Caco-2 (cell line): Measurements from ENCODE around the gene MT1B. TPM values are rescaled to one million over a fixed set of nuclear protein-coding genes. Genes with fewer than 3 reads are reported as not detected.

ENCODE experiments used
- BruUV-seq: library from RNA; stranded (reverse); fragments of 400-500 nt; replicated peaks from 2 replicates; lab custom pipeline; 2021; lab: Mats Ljungman, UMichigan
- CTCF ChIA-PET: fragments of 300-600 bp; sonication (Branson Sonifier 250); formaldehyde crosslinking; loops from one replicate; lab custom pipeline; 2022; ENCODE audit warnings: antibody characterized with exemption; lab: Charles Lee
- POLR2A ChIA-PET: fragments of 300-600 bp; sonication (Branson Sonifier 250); formaldehyde crosslinking; loops from one replicate; lab custom pipeline; 2022; ENCODE audit warnings: antibody characterized with exemption; lab: Charles Lee
- DNase-seq, 2 experiments: peaks; one replicate each; pipeline versions ENCODE4 v3.0.0 to v3.0.0-alpha.2; 2020 to 2022
- H3K27me3 ChIP-seq: replicated peaks from 2 replicates; pipeline ENCODE4 v1.6.0; 2011; ENCODE audit warnings: low read length; ENCODE audit not compliant: control insufficient read depth, insufficient read depth
- H3K36me3 ChIP-seq: 2 replicates; pipeline ENCODE4 v1.5.1; 2011; ENCODE audit warnings: low read length; ENCODE audit not compliant: control insufficient read depth, insufficient read depth
- H3K4me1 ChIP-seq: fragments of 250-450 bp; sonication (Bioruptor Pico); 2 replicates; pipeline ENCODE4 v1.5.1; 2020; ENCODE audit warnings: mild to moderate bottlenecking
- H3K4me3 ChIP-seq: 2 replicates; pipeline ENCODE4 v1.5.1; 2011; ENCODE audit warnings: low read depth, mild to moderate bottlenecking, control low read depth, low read length
- H3K9me3 ChIP-seq: fragments of 250-450 bp; sonication (Bioruptor Pico); 2 replicates; pipeline ENCODE4 v1.5.1; 2020; ENCODE audit warnings: mild to moderate bottlenecking, moderate library complexity
- H3K27ac Mint-ChIP-seq: one replicate; pipeline ENCODE4 v1.8.0; 2022; ENCODE audit warnings: mixed read lengths; ENCODE audit not compliant: unreplicated experiment
- H3K27me3 Mint-ChIP-seq: one replicate; pipeline ENCODE4 v1.8.0; 2022; ENCODE audit warnings: mixed read lengths; ENCODE audit not compliant: insufficient read depth, unreplicated experiment
- H3K36me3 Mint-ChIP-seq: one replicate; pipeline ENCODE4 v1.8.0; 2022; ENCODE audit warnings: mild to moderate bottlenecking, mixed read lengths; ENCODE audit not compliant: insufficient read depth, unreplicated experiment
- H3K4me1 Mint-ChIP-seq: one replicate; pipeline ENCODE4 v1.8.0; 2022; ENCODE audit warnings: low read depth, mixed read lengths; ENCODE audit not compliant: unreplicated experiment
- H3K4me3 Mint-ChIP-seq: one replicate; pipeline ENCODE4 v1.8.0; 2022; ENCODE audit warnings: mild to moderate bottlenecking, moderate library complexity, mixed read lengths; ENCODE audit not compliant: unreplicated experiment
- H3K9me3 Mint-ChIP-seq: one replicate; pipeline ENCODE4 v1.8.0; 2022; ENCODE audit warnings: mixed read lengths; ENCODE audit not compliant: unreplicated experiment
- CTCF ChIP-seq, 2 experiments: fragments of 200-600 bp in 1 of 2; IDR thresholded peaks; 1 replicate in 1 of 2; 2 replicates in 1 of 2; pipeline versions ENCODE4 v1.5.1 to v1.8.0; 2011 to 2022; ENCODE audit warnings: antibody characterized with exemption in 1 of 2, control low read depth in 1 of 2, inconsistent platforms in 1 of 2, low read depth in 1 of 2, low read length in 1 of 2, mild to moderate bottlenecking in 1 of 2, moderate library complexity in 1 of 2; ENCODE audit not compliant: insufficient read depth in 1 of 2, severe bottlenecking in 1 of 2, unreplicated experiment in 1 of 2
- intact Hi-C: fragments of 100-400 bp; cut with micrococcal nuclease; formaldehyde crosslinking; loops from one replicate; pipeline ENCODE4 v1.10.0; 2022; ENCODE audit not compliant: unreplicated experiment
- total RNA-seq: library from RNA; stranded (reverse); gene quantifications from 2 replicates; pipeline ENCODE4 v1.2.3, GENCODE V29; 2022

Gene MT1B
- total RNA-seq, 1 experiment from 2014 or later: not detected

GRCh38 chr16:56679818-56680217 is 28.1 kb downstream of the MT1B start:
- BruUV-seq: no TSS peak
- ChIA-PET CTCF (no interaction called here), POLR2A (no interaction called here)
- no peak overlapping the region for H3K27ac Mint-ChIP-seq
- Histone ChIP-seq H3K4me3 (no peak overlapping the region), H3K27me3 (no peaks in the 10 kb centered on the region), H3K4me1 (peaks cover 8% of the 10 kb centered on the region; the same call in 1 of the 2 replicates), H3K36me3 (no peaks in the 10 kb centered on the region), H3K9me3 (no peaks in the 10 kb centered on the region)
- no peak for DNase-seq
- TF ChIP-seq CTCF (IDR thresholded peaks at IDR 0.05; ENCODE audit: insufficient read depth in 1 of 2, low read depth in 1 of 2, low read length in 1 of 2, severe bottlenecking in 1 of 2, unreplicated experiment in 1 of 2): no peak
- intact Hi-C loops: no loop called here
- peaks cover 9% of the 10 kb centered on the region for H3K27me3 Mint-ChIP-seq
- H3K4me3 Mint-ChIP-seq: no peak overlapping the region
- no peaks in the 10 kb centered on the region for H3K9me3 Mint-ChIP-seq
- H3K36me3 Mint-ChIP-seq: no peaks in the 10 kb centered on the region
- H3K4me1 Mint-ChIP-seq: no peaks in the 10 kb centered on the region

- H3K4me3 ChIP-seq: peak within 1 kb of the TSS; percentile 65
- peaks cover 8% of the 10 kb centered on the region; the same call in 1 of the 2 replicates for H3K4me1 ChIP-seq
- ChIA-PET POLR2A (interaction anchor here (0.9 kb wide), 1 partner anchor 25 kb away, joined by 3 read pairs; no protein-coding TSS in a partner anchor), CTCF (interaction anchor here (0.6 to 2.3 kb wide), 2 partner anchors 20 to 168 kb away, joined by 3 to 11 read pairs; no protein-coding TSS in a partner anchor)
- H3K27me3 ChIP-seq: no peaks in the 10 kb centered on the region
- peaks cover 8% of the 10 kb centered on the region for H3K9me3 ChIP-seq
- peak within 1 kb of the TSS; percentile 95 for H3K4me3 Mint-ChIP-seq
- H3K27ac Mint-ChIP-seq: peak within 1 kb of the TSS; percentile 39
- H3K36me3 ChIP-seq: no peaks in the 10 kb centered on the region
- peak; percentile 81 to 88 for DNase-seq
- no peaks in the 10 kb centered on the region for H3K4me1 Mint-ChIP-seq
- intact Hi-C loops: loop anchor here (1.0 kb wide), 1 partner anchor 9 kb away; no protein-coding TSS in a partner anchor
- peaks cover 11% of the 10 kb centered on the region for H3K9me3 Mint-ChIP-seq
- H3K36me3 Mint-ChIP-seq: no peaks in the 10 kb centered on the region
- BruUV-seq: no TSS peak
- H3K27me3 Mint-ChIP-seq: peaks cover 7% of the 10 kb centered on the region
- no peak for TF ChIP-seq CTCF (IDR thresholded peaks at IDR 0.05; ENCODE audit: insufficient read depth in 1 of 2, low read depth in 1 of 2, low read length in 1 of 2, severe bottlenecking in 1 of 2, unreplicated experiment in 1 of 2)
Measured at GRCh38 chr16:56681939-56682702, 30.4 kb downstream of the MT1B start, which contains the start of gene MT1X. MT1X (plus strand) TSS chr16:56682470; CDS start chr16:56682541, 71 bp downstream.

DNA sequence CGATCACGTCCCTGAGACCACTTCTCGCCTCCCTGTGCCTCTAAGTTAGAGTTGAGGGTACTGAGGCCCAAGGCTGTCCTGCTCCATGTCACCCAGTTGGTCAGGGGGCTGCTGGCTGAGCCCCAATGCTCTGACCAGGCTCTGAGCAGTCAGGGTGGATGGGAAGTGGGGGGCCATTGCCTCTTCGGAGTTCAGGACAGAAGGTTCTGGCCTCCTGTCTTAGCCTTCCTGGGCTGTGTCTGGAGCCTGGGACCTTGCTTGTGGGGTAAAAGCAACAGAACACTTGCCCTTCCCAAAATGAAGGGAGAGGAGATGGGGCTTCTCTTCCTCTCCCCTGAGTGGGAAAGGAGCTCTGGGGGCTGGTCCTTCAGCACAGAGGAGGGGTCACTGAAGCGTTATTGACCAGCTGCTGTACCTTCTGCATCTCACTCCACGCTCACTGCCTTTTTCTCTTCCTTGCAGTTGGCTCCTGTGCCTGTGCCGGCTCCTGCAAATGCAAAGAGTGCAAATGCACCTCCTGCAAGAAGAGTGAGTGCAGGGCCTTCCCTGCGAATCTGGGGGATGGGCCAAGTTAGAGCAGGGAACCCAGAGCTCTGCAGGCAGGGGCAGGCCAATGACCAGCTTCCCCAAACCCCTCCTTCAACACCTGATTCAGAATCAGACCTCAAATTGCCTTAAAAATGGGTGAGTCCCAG is 31.2 kb downstream of the MT1B start:
- Mint-ChIP-seq H3K27ac (no peak overlapping the region), H3K4me1 (no peaks in the 10 kb centered on the region), H3K9me3 (peaks cover 11% of the 10 kb centered on the region), H3K4me3 (peak overlapping the region; percentile 95), H3K27me3 (peaks cover 7% of the 10 kb centered on the region), H3K36me3 (no peaks in the 10 kb centered on the region)
- POLR2A ChIA-PET: interaction anchor here (0.9 kb wide), 1 partner anchor 26 kb away, joined by 3 read pairs; no protein-coding TSS in a partner anchor
- Histone ChIP-seq H3K4me3 (peak overlapping the region; percentile 65), H3K27me3 (no peaks in the 10 kb centered on the region), H3K9me3 (peaks cover 8% of the 10 kb centered on the region), H3K36me3 (no peaks in the 10 kb centered on the region), H3K4me1 (peaks cover 8% of the 10 kb centered on the region; the same call in 1 of the 2 replicates)
- BruUV-seq: no TSS peak
- TF ChIP-seq CTCF (IDR thresholded peaks at IDR 0.05; ENCODE audit: insufficient read depth in 1 of 2, low read depth in 1 of 2, low read length in 1 of 2, severe bottlenecking in 1 of 2, unreplicated experiment in 1 of 2): no peak
- DNase-seq: no peak
- intact Hi-C loops: loop anchor here (1.0 kb wide), 1 partner anchor 8 kb away; no protein-coding TSS in a partner anchor
- CTCF ChIA-PET: interaction anchor here (2.3 kb wide), 1 partner anchor 19 kb away, joined by 11 read pairs; no protein-coding TSS in a partner anchor
